Measurements from ENCODE around the gene LTBP4. TPM values are rescaled to one million over a fixed set of nuclear protein-coding genes. Genes with fewer than 3 reads are reported as not detected.

LTBP4 gene
- total and polyA plus RNA-seq, 12 donors, result 15.3 to 272 (median 121) TPM

- peaks cover 9% of the 10 kb centered on the region for H3K27me3 ChIP-seq
- H3K4me3 ChIP-seq, result no peak overlapping the region
- no peak for DNase-seq
- 73 to 81% (median 77%) methylated on average over 10 of the region's 10 CpGs for WGBS, 4 donors
- no peaks in the 10 kb centered on the region for H3K36me3 ChIP-seq (replicated peaks in 1 of 2)
- peaks cover 3 to 14% of the 10 kb centered on the region in 2 donors for H3K4me1 ChIP-seq (replicated peaks in 1 of 2)
- H3K9me3 ChIP-seq (replicated peaks in 1 of 3), result no peaks in the 10 kb centered on the region
- intact Hi-C loops (cut with DNase I), result no loop called here
- no peak overlapping the region for H3K27ac ChIP-seq
- TF ChIP-seq POLR2A (IDR thresholded peaks at IDR 0.05) (no peak), CTCF (IDR thresholded peaks at IDR 0.05) (no peak)
These were observed 29.2 kb upstream of the LTBP4 start for GRCh38 chr19:40571831-40572495.

- peaks cover 0 to 3% of the 10 kb centered on the region in 2 donors for H3K36me3 ChIP-seq (replicated peaks in 1 of 2)
- H3K9me3 ChIP-seq (replicated peaks in 1 of 3), result no peaks in the 10 kb centered on the region
- H3K27me3 ChIP-seq, result no peaks in the 10 kb centered on the region
- H3K27ac ChIP-seq, result no peak overlapping the region
- WGBS, 4 donors, result 51 to 75% (median 70%) methylated on average over 5 to 18 of the region's 18 CpGs
- no peak for TF ChIP-seq POLR2A (IDR thresholded peaks at IDR 0.05)
- no peak for TF ChIP-seq CTCF (IDR thresholded peaks at IDR 0.05)
- intact Hi-C loops (cut with DNase I), result no loop called here
- no peak for DNase-seq
- peaks cover 0 to 4% of the 10 kb centered on the region in 2 donors for H3K4me1 ChIP-seq (replicated peaks in 1 of 2)
- H3K4me3 ChIP-seq, result no peak overlapping the region
These were observed 25.8 kb upstream of the LTBP4 start for GRCh38 chr19:40575326-40575725.

GRCh38 chr19:40576151-40576584 is 25.0 kb upstream of the LTBP4 start:
- 2 to 5% (median 3%) methylated on average over 8 to 22 of the region's 22 CpGs for WGBS, 4 donors
- Histone ChIP-seq H3K9me3 (replicated peaks in 1 of 3) (no peaks in the 10 kb centered on the region), H3K27me3 (no peaks in the 10 kb centered on the region), H3K27ac (peak overlapping the region in 1 of 5 donors; percentile 56), H3K4me3 (peak overlapping the region in 2 of 4 donors; percentile 79 to 90), H3K36me3 (replicated peaks in 1 of 2) (peaks cover 0 to 12% of the 10 kb centered on the region in 2 donors), H3K4me1 (replicated peaks in 1 of 2) (peaks cover 0 to 4% of the 10 kb centered on the region in 2 donors)
- intact Hi-C loops (cut with DNase I), result no loop called here
- TF ChIP-seq POLR2A (IDR thresholded peaks at IDR 0.05), result no peak
- no peak for TF ChIP-seq CTCF (IDR thresholded peaks at IDR 0.05)
- DNase-seq, result peak in 1 of 7 donors; percentile 13

GRCh38 chr19:40576585-40577451 is 24.4 kb upstream of the LTBP4 start, which contains the start of gene SHKBP1:
SHKBP1 (plus strand) TSS chr19:40576873; CDS start chr19:40576900, 27 bp downstream.
- DNase-seq, result peak; percentile 92 to 98 (median 96)
- Histone ChIP-seq H3K27ac (peak within 1 kb of the TSS in 4 of 5 donors; percentile 33 to 87 (median 58)), H3K4me3 (peak within 1 kb of the TSS; percentile 37 to 90 (median 78)), H3K36me3 (replicated peaks in 1 of 2) (peaks cover 0 to 18% of the 10 kb centered on the region in 2 donors), H3K9me3 (replicated peaks in 1 of 3) (no peaks in the 10 kb centered on the region), H3K4me1 (replicated peaks in 1 of 2) (peaks cover 0 to 4% of the 10 kb centered on the region in 2 donors), H3K27me3 (no peaks in the 10 kb centered on the region)
- TF ChIP-seq CTCF (IDR thresholded peaks at IDR 0.05) (no peak), POLR2A (IDR thresholded peaks at IDR 0.05) (peak in 1 of 2 donors; percentile 54)
- 1 to 2% (median 1%) methylated on average over 21 to 53 of the region's 55 CpGs for WGBS, 4 donors
- intact Hi-C loops (cut with DNase I), result no loop called here
